KOPT-K1 (cell line): ENCODE results near the gene SYNGAP1.

Source experiments
- H3K27ac ChIP-seq: fragments of 200-600 bp; sonication (generic); 2 replicates; pipeline ENCODE4 v1.5.1; 2016; ENCODE audit warnings: antibody characterized with exemption, mild to moderate bottlenecking, low read depth, low read length; ENCODE audit not compliant: poor library complexity, severe bottlenecking
- H3K36me3 ChIP-seq: fragments of 200-600 bp; sonication (generic); 2 replicates; pipeline ENCODE4 v1.5.1; 2017; ENCODE audit warnings: antibody characterized with exemption, mild to moderate bottlenecking, low read length, moderate library complexity; ENCODE audit not compliant: insufficient read depth
- H3K9me3 ChIP-seq: fragments of 200-600 bp; sonication (generic); 2 replicates; pipeline ENCODE4 v1.5.1; 2017; ENCODE audit warnings: antibody characterized with exemption, low read length, mild to moderate bottlenecking; ENCODE audit not compliant: insufficient read depth, poor library complexity, severe bottlenecking

Gene SYNGAP1

DNA sequence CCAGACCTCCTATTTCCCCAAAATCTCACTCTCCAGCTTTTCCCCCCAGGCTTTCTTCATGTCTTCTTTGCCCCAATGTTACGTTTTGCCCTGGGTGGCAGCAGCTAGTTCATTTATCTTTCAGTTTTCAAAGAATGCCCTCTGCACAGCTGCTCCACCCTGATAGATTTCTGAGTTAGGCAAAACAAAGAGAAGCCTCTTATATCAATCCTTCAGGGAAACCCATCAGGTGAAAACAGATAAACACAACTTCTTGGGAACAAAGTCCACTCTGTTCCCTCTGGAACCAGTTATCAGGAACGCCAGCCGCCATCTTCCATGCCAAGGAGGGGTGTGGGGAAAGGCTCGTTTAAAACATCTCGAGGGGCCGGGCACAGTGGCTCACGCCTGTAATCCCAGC lies 68.5 kb downstream of the SYNGAP1 start:
- Histone ChIP-seq H3K27ac (no peak overlapping the region), H3K9me3 (no peaks in the 10 kb centered on the region), H3K36me3 (no peaks in the 10 kb centered on the region)

DNA sequence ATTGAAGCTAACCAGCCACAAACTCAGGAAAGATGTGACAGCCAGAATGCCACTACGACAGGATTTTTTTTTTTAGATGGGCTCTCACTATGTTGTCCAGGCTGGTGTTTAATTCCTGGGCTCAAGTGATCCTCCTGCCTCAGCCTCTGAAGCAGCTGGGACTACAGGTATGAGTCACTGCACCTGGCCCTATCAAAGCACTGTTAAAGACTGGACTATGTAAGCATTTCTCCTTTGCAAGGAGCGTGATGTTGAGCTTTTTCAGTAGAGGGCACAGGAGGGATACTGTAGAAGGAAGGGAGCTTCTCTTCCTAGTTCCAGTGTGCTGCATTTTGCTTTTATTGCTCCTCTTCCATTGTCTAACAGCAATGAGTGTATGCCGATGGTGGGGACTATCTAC lies 70.3 kb downstream of the SYNGAP1 start:
- no peak overlapping the region for H3K27ac ChIP-seq
- H3K9me3 ChIP-seq, result no peaks in the 10 kb centered on the region
- H3K36me3 ChIP-seq, result no peaks in the 10 kb centered on the region

DNA sequence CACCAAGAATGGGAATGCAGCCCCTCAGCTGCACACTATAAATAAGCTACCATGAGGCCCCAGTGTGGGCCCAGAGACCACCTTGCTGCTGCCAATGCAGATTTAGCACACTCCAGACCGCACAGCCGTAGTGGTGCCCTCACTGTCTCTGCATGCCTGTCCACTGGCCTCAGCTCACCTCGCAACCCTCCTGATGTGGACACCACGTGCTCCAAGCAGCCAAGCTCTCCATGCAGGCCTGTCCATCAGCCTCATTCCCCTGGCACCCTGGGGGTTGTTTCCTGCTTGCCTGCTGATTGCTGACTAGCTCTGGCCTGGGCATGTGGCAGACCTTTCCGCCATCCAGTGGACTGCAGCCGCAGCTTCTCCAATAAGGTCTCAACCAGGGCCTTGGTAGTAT lies 70.8 kb downstream of the SYNGAP1 start:
- H3K36me3 ChIP-seq, result no peaks in the 10 kb centered on the region
- H3K9me3 ChIP-seq, result no peaks in the 10 kb centered on the region

DNA sequence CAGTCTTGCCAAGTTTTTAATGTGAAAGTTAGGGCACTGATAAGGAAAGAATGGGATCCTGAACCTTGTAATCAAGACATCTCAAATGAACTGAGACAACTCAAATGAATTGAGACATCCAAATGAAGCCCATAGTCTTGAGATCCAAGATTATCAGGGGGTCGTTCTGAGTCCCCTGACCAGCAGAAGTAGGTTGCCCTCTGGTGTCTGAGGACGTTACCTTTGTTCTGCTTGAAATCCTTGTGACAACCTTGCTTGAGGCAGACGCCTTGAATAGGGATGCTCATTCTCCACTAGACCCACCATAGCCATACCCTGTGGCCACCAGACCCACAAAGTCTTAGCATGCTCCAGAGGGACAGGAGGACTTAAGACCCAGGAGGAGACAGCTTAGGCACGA lies 72.2 kb downstream of the SYNGAP1 start:
- Histone ChIP-seq H3K9me3 (no peaks in the 10 kb centered on the region), H3K27ac (no peak overlapping the region), H3K36me3 (no peaks in the 10 kb centered on the region)

More for the DNA sequence above, 70.8 kb downstream of the SYNGAP1 start:
- H3K27ac ChIP-seq, result no peak overlapping the region

DNA sequence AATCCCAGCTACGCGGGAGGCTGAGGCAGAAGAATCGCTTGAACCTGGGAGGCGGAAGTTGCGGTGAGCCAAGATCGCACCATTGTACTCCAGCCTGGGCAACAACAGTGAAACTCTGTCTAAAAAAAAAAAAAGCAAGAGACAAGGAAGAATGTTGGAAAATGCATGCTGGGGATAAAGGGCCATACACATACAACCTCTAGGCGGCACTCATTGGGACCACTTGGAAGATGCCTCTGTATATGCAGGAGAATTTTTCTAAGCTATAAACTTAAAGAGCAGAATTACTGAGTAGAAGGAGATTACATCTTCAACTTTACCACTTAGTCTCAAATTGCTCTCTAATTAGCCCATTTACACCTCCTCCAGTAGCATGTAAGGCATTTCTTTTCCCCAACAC lies 77.3 kb downstream of the SYNGAP1 start:
- Histone ChIP-seq H3K36me3 (no peaks in the 10 kb centered on the region), H3K27ac (no peak overlapping the region), H3K9me3 (peaks cover 6% of the 10 kb centered on the region)

DNA sequence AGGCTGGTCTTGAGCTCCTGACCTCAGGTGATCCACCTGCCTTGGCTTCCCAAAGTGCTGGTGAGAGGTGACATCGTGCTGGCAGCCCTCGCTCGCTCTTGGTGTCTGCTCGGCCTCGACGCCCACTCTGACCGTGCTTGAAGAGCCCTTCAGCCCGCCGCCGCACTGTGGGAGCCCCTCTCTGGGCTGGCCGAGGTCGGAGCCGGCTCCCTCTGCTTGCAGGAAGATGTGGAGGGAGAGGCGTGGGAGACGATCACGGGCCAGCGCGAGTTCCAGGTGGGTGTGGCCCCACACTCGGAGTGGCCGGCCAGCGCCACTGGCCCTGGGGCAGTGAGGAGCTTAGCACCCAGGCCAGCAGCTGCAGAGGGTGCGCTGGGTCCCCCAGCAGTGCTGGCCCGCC lies 82.6 kb downstream of the SYNGAP1 start:
- peaks cover 19% of the 10 kb centered on the region for H3K9me3 ChIP-seq
- no peak overlapping the region for H3K27ac ChIP-seq
- H3K36me3 ChIP-seq, result no peaks in the 10 kb centered on the region

DNA sequence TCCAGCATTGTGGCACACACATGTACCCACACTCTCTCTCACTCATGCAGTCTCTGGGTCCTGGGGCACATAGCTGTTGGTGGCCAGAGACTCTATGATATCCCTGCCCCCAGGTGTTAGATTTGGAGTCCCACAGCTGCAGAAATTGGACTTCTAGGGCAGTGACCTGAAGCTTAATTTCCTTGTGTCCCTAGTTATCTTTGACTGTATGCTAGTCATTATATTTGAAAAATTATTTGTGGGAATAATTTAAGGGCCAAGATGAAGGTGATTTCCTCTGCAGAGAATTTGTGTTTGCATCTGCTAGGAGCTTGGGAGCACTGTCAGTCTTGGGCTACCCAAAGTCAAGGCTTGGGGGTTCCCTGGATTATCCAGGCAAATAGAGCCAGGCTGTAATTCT lies 84.6 kb downstream of the SYNGAP1 start:
- Histone ChIP-seq H3K36me3 (no peaks in the 10 kb centered on the region), H3K27ac (no peak overlapping the region), H3K9me3 (peaks cover 13% of the 10 kb centered on the region)
